Measurements from ENCODE around the gene TKTL1.

TKTL1 gene

DNA sequence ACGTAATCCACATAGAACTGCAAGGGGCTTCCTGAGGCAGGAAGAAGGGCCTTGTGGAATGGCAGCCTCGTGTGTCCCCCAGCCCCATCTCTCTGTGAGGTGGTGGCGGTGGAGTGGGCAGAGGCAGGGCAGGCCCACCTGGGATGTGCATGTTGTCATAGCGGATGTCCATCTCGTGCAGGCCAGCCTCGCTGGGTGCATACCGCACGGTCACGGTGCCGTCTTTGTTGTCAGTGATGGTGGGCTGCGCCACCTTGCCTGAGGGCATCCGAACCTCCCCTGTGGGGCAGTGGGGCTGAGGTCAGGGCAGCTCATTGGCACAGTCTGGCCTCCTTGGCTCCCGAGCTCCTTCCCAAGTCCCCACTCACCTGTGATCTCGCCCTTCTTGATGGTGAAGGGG is 58.4 kb downstream of the TKTL1 start:
- H2BK15ac ChIP-seq (replicated peaks; ENCODE audit: low read depth): no peak overlapping the region
- no peak overlapping the region for H3K18ac ChIP-seq (ENCODE audit: low read length)
- H3K79me1 ChIP-seq (ENCODE audit: low read length): no peaks in the 10 kb centered on the region
- no peak overlapping the region for H3K4me2 ChIP-seq (ENCODE audit: low read length)
- no peak overlapping the region for H4K5ac ChIP-seq (ENCODE audit: low read length)
- H3K56ac ChIP-seq (ENCODE audit: low read length): no peak overlapping the region
- H2AK5ac ChIP-seq (ENCODE audit: low read length): no peak overlapping the region
- H4K8ac ChIP-seq (ENCODE audit: low read depth, low read length): no peak overlapping the region
- H3K27me3 ChIP-seq (ENCODE audit: insufficient read depth, low read length, poor library complexity): no peaks in the 10 kb centered on the region
- H3K4me1 ChIP-seq (ENCODE audit: control insufficient read depth, low read depth, low read length): no peaks in the 10 kb centered on the region
- DNase-seq: no peak
- WGBS (ENCODE audit: extremely low coverage, insufficient coverage, low lambda C conversion rate): no CpG with 5 or more reads among the region's 14 CpGs
- no peak overlapping the region for H3K4me3 ChIP-seq (ENCODE audit: low read length)
- no peaks in the 10 kb centered on the region for H3K79me2 ChIP-seq (ENCODE audit: control insufficient read depth, insufficient read depth, low read length)
- H3K23ac ChIP-seq (ENCODE audit: low read length): no peak overlapping the region
- H3K4ac ChIP-seq (ENCODE audit: low read depth, low read length): no peak overlapping the region
- peaks cover 24% of the 10 kb centered on the region for H3K36me3 ChIP-seq (ENCODE audit: control insufficient read depth, insufficient read depth, low read length)
- H3K27ac ChIP-seq (ENCODE audit: low read depth, low read length): no peak overlapping the region
- no peak overlapping the region for H2BK120ac ChIP-seq (ENCODE audit: low read depth, low read length)
- H3K9ac ChIP-seq (ENCODE audit: low read length): no peak overlapping the region
- H2BK5ac ChIP-seq (ENCODE audit: low read length): no peak overlapping the region

DNA sequence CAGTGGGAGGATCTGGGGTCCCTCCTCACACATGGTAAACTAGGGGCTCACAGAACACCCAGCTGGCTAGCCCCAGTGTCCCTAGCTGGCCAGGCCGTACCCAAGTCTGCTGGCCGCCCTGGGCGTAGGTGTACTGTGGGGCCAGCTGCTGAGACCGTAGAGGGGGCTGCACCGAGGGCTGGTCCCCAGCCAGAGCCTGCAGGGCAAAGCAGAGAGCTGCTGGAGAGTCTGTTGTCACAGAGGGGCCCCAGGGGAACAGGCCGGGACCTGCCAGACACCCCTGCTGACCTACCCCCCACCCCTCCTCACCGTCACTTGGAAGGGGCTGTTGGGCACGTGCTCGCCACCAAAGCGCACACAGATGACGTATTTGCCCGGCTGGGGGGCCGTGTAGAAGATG is 58.9 kb downstream of the TKTL1 start:
- H3K27ac ChIP-seq (ENCODE audit: low read depth, low read length): no peak overlapping the region
- no peak overlapping the region for H3K56ac ChIP-seq (ENCODE audit: low read length)
- no peaks in the 10 kb centered on the region for H3K27me3 ChIP-seq (ENCODE audit: insufficient read depth, low read length, poor library complexity)
- H3K4me3 ChIP-seq (ENCODE audit: low read length): no peak overlapping the region
- no peak overlapping the region for H3K23ac ChIP-seq (ENCODE audit: low read length)
- no peak for DNase-seq
- no peaks in the 10 kb centered on the region for H3K4me1 ChIP-seq (ENCODE audit: control insufficient read depth, low read depth, low read length)
- no peak overlapping the region for H4K8ac ChIP-seq (ENCODE audit: low read depth, low read length)
- H3K18ac ChIP-seq (ENCODE audit: low read length): no peak overlapping the region
- no peak overlapping the region for H2AK5ac ChIP-seq (ENCODE audit: low read length)
- no peak overlapping the region for H3K4me2 ChIP-seq (ENCODE audit: low read length)
- H3K79me1 ChIP-seq (ENCODE audit: low read length): no peaks in the 10 kb centered on the region
- no CpG with 5 or more reads among the region's 13 CpGs for WGBS (ENCODE audit: extremely low coverage, insufficient coverage, low lambda C conversion rate)
- no peak overlapping the region for H4K5ac ChIP-seq (ENCODE audit: low read length)
- peaks cover 26% of the 10 kb centered on the region for H3K36me3 ChIP-seq (ENCODE audit: control insufficient read depth, insufficient read depth, low read length)
- no peaks in the 10 kb centered on the region for H3K79me2 ChIP-seq (ENCODE audit: control insufficient read depth, insufficient read depth, low read length)
- no peak overlapping the region for H2BK120ac ChIP-seq (ENCODE audit: low read depth, low read length)
- H2BK15ac ChIP-seq (replicated peaks; ENCODE audit: low read depth): no peak overlapping the region
- H2BK5ac ChIP-seq (ENCODE audit: low read length): no peak overlapping the region
- no peak overlapping the region for H3K9ac ChIP-seq (ENCODE audit: low read length)
- H3K4ac ChIP-seq (ENCODE audit: low read depth, low read length): no peak overlapping the region

GRCh38 chrX:154355094-154355775 is 59.6 kb downstream of the TKTL1 start:
- DNase-seq: no peak
- no peak overlapping the region for H3K4me3 ChIP-seq (ENCODE audit: low read length)
- H4K5ac ChIP-seq (ENCODE audit: low read length): no peak overlapping the region
- no peaks in the 10 kb centered on the region for H3K79me2 ChIP-seq (ENCODE audit: control insufficient read depth, insufficient read depth, low read length)
- H4K8ac ChIP-seq (ENCODE audit: low read depth, low read length): no peak overlapping the region
- H3K23ac ChIP-seq (ENCODE audit: low read length): no peak overlapping the region
- H2AK5ac ChIP-seq (ENCODE audit: low read length): no peak overlapping the region
- H3K27ac ChIP-seq (ENCODE audit: low read depth, low read length): no peak overlapping the region
- H2BK15ac ChIP-seq (replicated peaks; ENCODE audit: low read depth): no peak overlapping the region
- no peaks in the 10 kb centered on the region for H3K27me3 ChIP-seq (ENCODE audit: insufficient read depth, low read length, poor library complexity)
- H2BK5ac ChIP-seq (ENCODE audit: low read length): no peak overlapping the region
- H3K56ac ChIP-seq (ENCODE audit: low read length): no peak overlapping the region
- no peak overlapping the region for H3K9ac ChIP-seq (ENCODE audit: low read length)
- no peak overlapping the region for H2BK120ac ChIP-seq (ENCODE audit: low read depth, low read length)
- no peak overlapping the region for H3K4ac ChIP-seq (ENCODE audit: low read depth, low read length)
- no peak overlapping the region for H3K18ac ChIP-seq (ENCODE audit: low read length)
- H3K4me2 ChIP-seq (ENCODE audit: low read length): no peak overlapping the region
- no peaks in the 10 kb centered on the region for H3K4me1 ChIP-seq (ENCODE audit: control insufficient read depth, low read depth, low read length)
- peaks cover 30% of the 10 kb centered on the region for H3K36me3 ChIP-seq (ENCODE audit: control insufficient read depth, insufficient read depth, low read length)
- WGBS (ENCODE audit: extremely low coverage, insufficient coverage, low lambda C conversion rate): no CpG with 5 or more reads among the region's 30 CpGs
- H3K79me1 ChIP-seq (ENCODE audit: low read length): no peaks in the 10 kb centered on the region

DNA sequence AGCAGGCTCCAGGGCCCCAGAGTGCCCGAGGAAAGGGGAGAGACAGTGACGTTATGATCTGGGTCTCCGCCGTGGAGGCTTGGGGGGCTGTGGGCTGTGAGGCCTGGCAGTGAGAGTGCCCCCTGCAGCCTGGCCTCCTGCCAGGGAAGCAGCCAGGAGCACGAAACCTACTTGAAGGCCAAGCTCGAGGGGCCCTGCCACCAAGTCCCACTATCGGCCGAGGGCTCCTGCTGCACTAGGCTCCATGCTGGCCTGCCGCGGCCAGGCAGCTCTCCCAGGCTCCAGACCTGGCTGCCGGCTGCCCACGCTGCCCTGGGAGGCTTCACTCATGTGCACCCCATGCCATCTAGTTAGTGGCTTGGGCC is 60.2 kb downstream of the TKTL1 start:
- Histone ChIP-seq H3K27ac (ENCODE audit: low read depth, low read length) (no peak overlapping the region), H3K79me2 (ENCODE audit: control insufficient read depth, insufficient read depth, low read length) (no peaks in the 10 kb centered on the region), H2BK120ac (ENCODE audit: low read depth, low read length) (no peak overlapping the region), H2BK5ac (ENCODE audit: low read length) (no peak overlapping the region), H3K4me1 (ENCODE audit: control insufficient read depth, low read depth, low read length) (no peaks in the 10 kb centered on the region), H4K8ac (ENCODE audit: low read depth, low read length) (no peak overlapping the region), H3K9ac (ENCODE audit: low read length) (no peak overlapping the region), H2AK5ac (ENCODE audit: low read length) (no peak overlapping the region), H3K4me3 (ENCODE audit: low read length) (no peak overlapping the region), H4K5ac (ENCODE audit: low read length) (no peak overlapping the region), H3K36me3 (ENCODE audit: control insufficient read depth, insufficient read depth, low read length) (peaks cover 27% of the 10 kb centered on the region), H3K27me3 (ENCODE audit: insufficient read depth, low read length, poor library complexity) (no peaks in the 10 kb centered on the region), H3K4ac (ENCODE audit: low read depth, low read length) (no peak overlapping the region), H3K4me2 (ENCODE audit: low read length) (no peak overlapping the region), H3K23ac (ENCODE audit: low read length) (no peak overlapping the region), H3K56ac (ENCODE audit: low read length) (no peak overlapping the region), H2BK15ac (replicated peaks; ENCODE audit: low read depth) (no peak overlapping the region), H3K79me1 (ENCODE audit: low read length) (no peaks in the 10 kb centered on the region), H3K18ac (ENCODE audit: low read length) (no peak overlapping the region)
- no peak for DNase-seq
- WGBS (ENCODE audit: extremely low coverage, insufficient coverage, low lambda C conversion rate): no CpG with 5 or more reads among the region's 12 CpGs

GRCh38 chrX:154356596-154356995 is 61.0 kb downstream of the TKTL1 start:
- Histone ChIP-seq H2BK5ac (ENCODE audit: low read length) (no peak overlapping the region), H2BK15ac (replicated peaks; ENCODE audit: low read depth) (no peak overlapping the region), H2AK5ac (ENCODE audit: low read length) (no peak overlapping the region), H4K5ac (ENCODE audit: low read length) (no peak overlapping the region), H3K27ac (ENCODE audit: low read depth, low read length) (no peak overlapping the region), H2BK120ac (ENCODE audit: low read depth, low read length) (no peak overlapping the region), H3K79me1 (ENCODE audit: low read length) (no peaks in the 10 kb centered on the region), H3K4me1 (ENCODE audit: control insufficient read depth, low read depth, low read length) (no peaks in the 10 kb centered on the region), H3K56ac (ENCODE audit: low read length) (no peak overlapping the region), H3K79me2 (ENCODE audit: control insufficient read depth, insufficient read depth, low read length) (no peaks in the 10 kb centered on the region), H3K18ac (ENCODE audit: low read length) (no peak overlapping the region), H3K23ac (ENCODE audit: low read length) (no peak overlapping the region), H3K4me2 (ENCODE audit: low read length) (no peak overlapping the region), H3K9ac (ENCODE audit: low read length) (no peak overlapping the region), H4K8ac (ENCODE audit: low read depth, low read length) (no peak overlapping the region), H3K4me3 (ENCODE audit: low read length) (no peak overlapping the region), H3K4ac (ENCODE audit: low read depth, low read length) (no peak overlapping the region), H3K27me3 (ENCODE audit: insufficient read depth, low read length, poor library complexity) (no peaks in the 10 kb centered on the region), H3K36me3 (ENCODE audit: control insufficient read depth, insufficient read depth, low read length) (peaks cover 31% of the 10 kb centered on the region)
- DNase-seq: no peak
- WGBS (ENCODE audit: extremely low coverage, insufficient coverage, low lambda C conversion rate): no CpG with 5 or more reads among the region's 13 CpGs

- H3K36me3 ChIP-seq (ENCODE audit: control insufficient read depth, insufficient read depth, low read length): peaks cover 36% of the 10 kb centered on the region
Observed at GRCh38 chrX:154357205-154357604, 61.6 kb downstream of the TKTL1 start.

More at GRCh38 chrX:154357205-154357604, 61.6 kb downstream of the TKTL1 start:
- H3K27me3 ChIP-seq (ENCODE audit: insufficient read depth, low read length, poor library complexity): no peaks in the 10 kb centered on the region
- no CpG with 5 or more reads among the region's 27 CpGs for WGBS (ENCODE audit: extremely low coverage, insufficient coverage, low lambda C conversion rate)
- no peak overlapping the region for H2BK5ac ChIP-seq (ENCODE audit: low read length)
- H3K79me1 ChIP-seq (ENCODE audit: low read length): peaks cover 2% of the 10 kb centered on the region
- no peak overlapping the region for H2BK15ac ChIP-seq (replicated peaks; ENCODE audit: low read depth)
- no peaks in the 10 kb centered on the region for H3K4me1 ChIP-seq (ENCODE audit: control insufficient read depth, low read depth, low read length)
- H2BK120ac ChIP-seq (ENCODE audit: low read depth, low read length): no peak overlapping the region
- H3K4ac ChIP-seq (ENCODE audit: low read depth, low read length): no peak overlapping the region
- no peak overlapping the region for H3K4me3 ChIP-seq (ENCODE audit: low read length)
- no peak overlapping the region for H4K5ac ChIP-seq (ENCODE audit: low read length)
- no peak for DNase-seq
- H3K27ac ChIP-seq (ENCODE audit: low read depth, low read length): no peak overlapping the region
- no peak overlapping the region for H3K4me2 ChIP-seq (ENCODE audit: low read length)
- no peak overlapping the region for H3K23ac ChIP-seq (ENCODE audit: low read length)
- H3K56ac ChIP-seq (ENCODE audit: low read length): no peak overlapping the region
- H3K79me2 ChIP-seq (ENCODE audit: control insufficient read depth, insufficient read depth, low read length): no peaks in the 10 kb centered on the region
- no peak overlapping the region for H3K18ac ChIP-seq (ENCODE audit: low read length)
- H3K9ac ChIP-seq (ENCODE audit: low read length): no peak overlapping the region
- H2AK5ac ChIP-seq (ENCODE audit: low read length): no peak overlapping the region
- H4K8ac ChIP-seq (ENCODE audit: low read depth, low read length): no peak overlapping the region
